WTC11 (cell line): Measurements from ENCODE around the gene WNK2. TPM values are rescaled to one million over a fixed set of nuclear protein-coding genes. Genes with fewer than 3 reads are reported as not detected.
"Not testable (repeated sequence)": the region's sequence is repeated elsewhere in the genome, so short reads cannot be mapped to it uniquely, and the experiment has no call there.

Source experiments
- ATAC-seq: fragments of 200-7000 bp; cut with Tn5 transposase; 2 replicates; pipeline ENCODE4 v1.10.0; 2021; ENCODE audit warnings: mild to moderate bottlenecking, moderate library complexity
- CTCF ChIA-PET: fragments of 300-600 bp; sonication (Branson Sonifier 250); formaldehyde crosslinking; loops from one replicate; lab custom pipeline; 2021; ENCODE audit warnings: antibody characterized with exemption; lab: Charles Lee
- POLR2A ChIA-PET: fragments of 350-600 bp; sonication (Branson Sonifier 250); formaldehyde crosslinking; loops from one replicate; lab custom pipeline; 2021; ENCODE audit warnings: antibody characterized with exemption; lab: Charles Lee
- DNase-seq: peaks from one replicate; pipeline ENCODE4 v3.0.0; 2021; ENCODE audit warnings: low spot score
- H3K27ac Mint-ChIP-seq: 2 replicates; pipeline ENCODE4 v1.8.0; 2021; ENCODE audit warnings: mixed read lengths
- H3K27me3 Mint-ChIP-seq: 2 replicates; pipeline ENCODE4 v1.8.0; 2021; ENCODE audit warnings: low read depth, mild to moderate bottlenecking, moderate library complexity, mixed read lengths
- H3K36me3 Mint-ChIP-seq: 2 replicates; pipeline ENCODE4 v1.8.0; 2021; ENCODE audit warnings: mixed read lengths
- H3K4me1 Mint-ChIP-seq: 2 replicates; pipeline ENCODE4 v1.8.0; 2022; ENCODE audit warnings: mixed read lengths
- H3K4me3 Mint-ChIP-seq: 2 replicates; pipeline ENCODE4 v1.8.0; 2021; ENCODE audit warnings: mild to moderate bottlenecking, moderate library complexity, mixed read lengths
- H3K9me3 Mint-ChIP-seq: 2 replicates; pipeline ENCODE4 v1.8.0; 2021; ENCODE audit warnings: mixed read lengths
- CREB1 ChIP-seq: sonication (generic); formaldehyde crosslinking; IDR thresholded peaks from 2 replicates; pipeline ENCODE4 v1.8.0; 2023; ENCODE audit warnings: mild to moderate bottlenecking, missing genetic modification reagents
- ERG ChIP-seq: fragments of 250-450 bp; sonication (Bioruptor Pico); IDR thresholded peaks from 2 replicates; pipeline ENCODE4 v1.8.0; 2021; ENCODE audit warnings: mild to moderate bottlenecking
- ESRRA ChIP-seq: sonication (generic); formaldehyde crosslinking; IDR thresholded peaks from 2 replicates; pipeline ENCODE4 v1.8.1; 2022; ENCODE audit warnings: mild to moderate bottlenecking, missing genetic modification reagents, borderline replicate concordance
- FOXP4 ChIP-seq: sonication (generic); formaldehyde crosslinking; IDR thresholded peaks from 2 replicates; pipeline ENCODE4 v1.8.0; 2022; ENCODE audit warnings: mild to moderate bottlenecking, missing genetic modification reagents
- HMGA2 ChIP-seq: fragments of 250-450 bp; sonication (Bioruptor Pico); IDR thresholded peaks from 2 replicates; pipeline ENCODE4 v1.4.0; 2021; ENCODE audit warnings: mild to moderate bottlenecking, moderate library complexity
- MAX ChIP-seq: sonication (generic); formaldehyde crosslinking; IDR thresholded peaks from 2 replicates; pipeline ENCODE4 v1.8.0; 2022; ENCODE audit warnings: mild to moderate bottlenecking, missing genetic modification reagents
- MXD4 ChIP-seq: fragments of 250-450 bp; sonication (Bioruptor Pico); IDR thresholded peaks from 2 replicates; pipeline ENCODE4 v1.8.0; 2021; ENCODE audit warnings: mild to moderate bottlenecking, moderate library complexity, borderline replicate concordance
- NR3C1 ChIP-seq: sonication (generic); formaldehyde crosslinking; conservative IDR thresholded peaks from 2 replicates; pipeline ENCODE4 v1.8.1; 2023; ENCODE audit warnings: low read depth, mild to moderate bottlenecking, missing genetic modification reagents
- PREB ChIP-seq: sonication (generic); formaldehyde crosslinking; IDR thresholded peaks from 2 replicates; pipeline ENCODE4 v1.8.1; 2022; ENCODE audit warnings: mild to moderate bottlenecking, missing genetic modification reagents, moderate library complexity, borderline replicate concordance
- USF1 ChIP-seq: sonication (generic); formaldehyde crosslinking; IDR thresholded peaks from 2 replicates; pipeline ENCODE4 v1.8.0; 2022; ENCODE audit warnings: mild to moderate bottlenecking, missing genetic modification reagents
- ZBTB43 ChIP-seq: sonication (generic); formaldehyde crosslinking; IDR thresholded peaks from 2 replicates; pipeline ENCODE4 v1.8.1; 2023; ENCODE audit warnings: mild to moderate bottlenecking, missing genetic modification reagents
- ZMAT4 ChIP-seq: fragments of 250-450 bp; sonication (Bioruptor Pico); IDR thresholded peaks from 2 replicates; pipeline ENCODE4 v1.9.0; 2021; ENCODE audit warnings: mild to moderate bottlenecking
- ZNF232 ChIP-seq: sonication (generic); formaldehyde crosslinking; IDR thresholded peaks from 2 replicates; pipeline ENCODE4 v1.8.0; 2022; ENCODE audit warnings: mild to moderate bottlenecking, missing genetic modification reagents
- ZNF263 ChIP-seq: sonication (generic); formaldehyde crosslinking; IDR thresholded peaks from 2 replicates; pipeline ENCODE4 v1.8.1; 2022; ENCODE audit warnings: low read depth, mild to moderate bottlenecking, moderate library complexity, missing genetic modification reagents
- ZNF281 ChIP-seq: sonication (generic); formaldehyde crosslinking; IDR thresholded peaks from 2 replicates; pipeline ENCODE4 v1.8.0; 2023; ENCODE audit warnings: mild to moderate bottlenecking, missing genetic modification reagents
- ZNF425 ChIP-seq: fragments of 250-450 bp; sonication (Bioruptor Pico); conservative IDR thresholded peaks from 2 replicates; pipeline ENCODE4 v1.9.0; 2021; ENCODE audit warnings: mild to moderate bottlenecking
- ZSCAN18 ChIP-seq: fragments of 250-450 bp; sonication (Bioruptor Pico); IDR thresholded peaks from 2 replicates; pipeline ENCODE4 v2.1.2; 2022; ENCODE audit warnings: mild to moderate bottlenecking, moderate library complexity
- total RNA-seq: library from RNA; stranded (reverse); gene quantifications from 3 replicates; pipeline ENCODE4 v1.2.3, GENCODE V29; 2021

The WNK2 gene
- total RNA-seq, 1 experiment from 2014 or later: 120 TPM

- H3K27me3 Mint-ChIP-seq: not testable (repeated sequence)
- POLR2A ChIA-PET: interaction anchor here (0.6 kb wide), 1 partner anchor 13 kb away, joined by 4 read pairs; no protein-coding TSS in a partner anchor
- H3K27ac Mint-ChIP-seq: peak overlapping the region; percentile 85
Measured at GRCh38 chr9:93353413-93354310, 169.7 kb downstream of the WNK2 start.

GRCh38 chr9:93354451-93354850 lies 170.5 kb downstream of the WNK2 start:
- Mint-ChIP-seq H3K27ac (peak overlapping the region; percentile 85), H3K9me3 (peaks cover 27% of the 10 kb centered on the region), H3K27me3 (no peaks in the 10 kb centered on the region), H3K4me3 (peak overlapping the region; percentile 61), H3K4me1 (peaks cover 68% of the 10 kb centered on the region), H3K36me3 (peaks cover 88% of the 10 kb centered on the region)
- ATAC-seq (no peak), DNase-seq (no peak)
- ChIA-PET CTCF (no interaction called here), POLR2A (interaction anchor here (0.6 kb wide), 1 partner anchor 14 kb away, joined by 4 read pairs; no protein-coding TSS in a partner anchor)
- no peak for TF ChIP-seq ZNF263 (CRISPR knock-in tag)
- TF ChIP-seq MXD4: no peak
- no peak for TF ChIP-seq ZNF232 (CRISPR knock-in tag)
- TF ChIP-seq CREB1: no peak
- TF ChIP-seq ZBTB43 (CRISPR knock-in tag): no peak
- TF ChIP-seq ESRRA: no peak
- TF ChIP-seq ZMAT4 (CRISPR knock-in tag): no peak
- TF ChIP-seq MAX: no peak
- TF ChIP-seq NR3C1: no peak
- TF ChIP-seq PREB (CRISPR knock-in tag): no peak
- no peak for TF ChIP-seq ERG (CRISPR knock-in tag)
- no peak for TF ChIP-seq ZNF281 (CRISPR knock-in tag)
- no peak for TF ChIP-seq FOXP4 (CRISPR knock-in tag)
- TF ChIP-seq HMGA2: no peak
- TF ChIP-seq USF1: no peak
- TF ChIP-seq ZSCAN18 (CRISPR knock-in tag): no peak
- TF ChIP-seq ZNF425 (CRISPR knock-in tag): peak; percentile 76; the same call in 1 of the 2 replicates

More at GRCh38 chr9:93353413-93354310, 169.7 kb downstream of the WNK2 start:
- H3K9me3 Mint-ChIP-seq: peaks cover 20% of the 10 kb centered on the region
- H3K4me3 Mint-ChIP-seq: peak overlapping the region; percentile 61
- H3K4me1 Mint-ChIP-seq: peaks cover 68% of the 10 kb centered on the region
- DNase-seq, CTCF ChIA-PET: not testable (repeated sequence)
- H3K36me3 Mint-ChIP-seq: peaks cover 87% of the 10 kb centered on the region
- ATAC-seq: peak; percentile 14; the same call in 1 of the 2 replicates
